ENCODE results near the gene IL1R2.

IL1R2 gene, protein sequence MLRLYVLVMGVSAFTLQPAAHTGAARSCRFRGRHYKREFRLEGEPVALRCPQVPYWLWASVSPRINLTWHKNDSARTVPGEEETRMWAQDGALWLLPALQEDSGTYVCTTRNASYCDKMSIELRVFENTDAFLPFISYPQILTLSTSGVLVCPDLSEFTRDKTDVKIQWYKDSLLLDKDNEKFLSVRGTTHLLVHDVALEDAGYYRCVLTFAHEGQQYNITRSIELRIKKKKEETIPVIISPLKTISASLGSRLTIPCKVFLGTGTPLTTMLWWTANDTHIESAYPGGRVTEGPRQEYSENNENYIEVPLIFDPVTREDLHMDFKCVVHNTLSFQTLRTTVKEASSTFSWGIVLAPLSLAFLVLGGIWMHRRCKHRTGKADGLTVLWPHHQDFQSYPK

DNA sequence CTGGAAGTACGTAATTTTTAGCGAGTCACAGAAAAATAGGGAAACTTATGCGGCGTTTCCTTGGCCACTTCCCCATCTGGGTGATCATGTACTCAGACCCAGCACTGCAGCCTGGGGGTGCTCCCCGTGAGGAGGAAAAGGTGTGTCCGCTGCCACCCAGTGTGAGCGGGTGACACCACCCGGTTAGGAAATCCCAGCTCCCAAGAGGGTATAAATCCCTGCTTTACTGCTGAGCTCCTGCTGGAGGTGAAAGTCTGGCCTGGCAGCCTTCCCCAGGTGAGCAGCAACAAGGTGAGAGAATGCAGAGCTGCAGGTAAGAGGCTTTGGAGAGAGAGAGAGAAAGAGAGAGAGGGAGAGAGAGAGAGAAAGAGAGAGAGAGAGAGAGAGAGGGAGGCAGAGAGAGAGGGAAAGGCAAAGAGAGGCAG, at the start of gene IL1R2:
IL1R2 (plus strand) TSS at position 240 of the 425 bp plus-strand sequence. CDS start 16,616 bp downstream, outside the sequence.
- no peak for DNase-seq (ENCODE audit: low spot score)

DNA sequence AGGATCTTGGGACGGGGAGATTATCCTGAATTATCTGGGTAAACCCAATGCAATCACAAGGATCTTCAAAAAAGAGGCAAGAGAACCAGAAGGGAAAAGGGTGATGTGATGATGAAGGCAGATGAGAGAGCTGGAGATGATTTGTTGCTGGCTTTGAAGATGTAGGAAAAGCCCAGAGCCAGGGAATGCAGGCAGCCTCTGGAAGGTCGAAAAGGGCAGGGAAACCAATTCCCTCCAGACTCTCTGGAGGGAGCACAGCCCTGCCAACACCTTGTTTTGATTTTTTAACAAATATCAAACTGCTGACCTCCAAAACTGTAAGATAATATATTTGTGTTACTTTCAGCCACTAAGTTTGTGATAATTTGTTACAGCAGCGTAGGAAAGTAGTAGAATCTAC, 48.9 kb upstream of the IL1R2 start:
- DNase-seq (ENCODE audit: low spot score) = no peak

DNA sequence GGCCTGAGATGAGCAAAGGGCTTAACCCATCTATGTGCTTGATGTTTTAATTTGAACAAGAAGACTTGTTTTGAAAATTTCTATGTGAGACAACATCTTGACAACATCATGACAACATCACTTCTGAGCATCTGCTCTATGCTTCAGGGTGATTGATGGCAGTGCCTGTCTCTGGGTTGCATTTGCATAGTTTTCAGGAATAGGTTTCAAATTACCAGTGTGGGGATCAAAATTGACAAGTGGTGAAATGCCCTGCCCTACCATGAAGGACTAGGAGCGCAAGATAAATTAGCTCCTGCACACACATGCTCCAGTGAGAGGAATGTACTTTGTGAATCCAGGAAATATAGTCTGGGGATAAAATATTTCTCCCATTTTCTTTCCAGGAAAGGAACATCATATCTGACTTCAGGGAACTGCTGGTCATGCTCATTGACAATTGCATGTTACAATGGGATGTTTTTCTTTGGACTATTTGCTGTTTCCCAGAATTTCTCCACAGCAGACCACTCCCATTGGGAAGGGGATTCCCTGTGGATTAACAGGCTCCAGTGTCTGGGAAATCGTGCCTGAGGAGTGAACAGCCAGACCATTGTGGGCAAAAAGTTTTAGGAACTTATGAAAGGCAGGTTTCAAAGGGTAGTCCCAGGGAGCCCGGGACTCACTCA, 45.3 kb upstream of the IL1R2 start:
- no peak for DNase-seq (ENCODE audit: low spot score)

DNA sequence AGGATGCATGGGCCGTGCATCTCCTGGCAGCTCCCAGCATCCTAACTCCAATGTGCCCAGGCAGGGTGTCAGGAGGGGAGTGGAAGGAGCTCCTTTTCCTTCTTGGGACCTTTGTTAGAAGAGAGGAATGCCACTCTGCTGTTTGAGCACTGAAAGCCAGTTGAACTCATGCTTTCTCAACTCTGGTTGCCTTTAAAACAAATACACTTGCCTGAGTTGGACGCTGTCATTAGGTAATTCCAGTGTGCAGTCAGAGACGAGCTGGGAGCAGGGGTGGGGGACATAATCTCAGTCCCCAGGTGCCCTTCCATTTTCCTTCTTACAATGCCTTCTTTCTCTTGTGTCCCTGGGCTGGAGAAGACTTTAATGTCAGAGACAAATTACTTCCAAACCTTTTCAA, 44.4 kb upstream of the IL1R2 start:
- DNase-seq (ENCODE audit: low spot score) = no peak

DNA sequence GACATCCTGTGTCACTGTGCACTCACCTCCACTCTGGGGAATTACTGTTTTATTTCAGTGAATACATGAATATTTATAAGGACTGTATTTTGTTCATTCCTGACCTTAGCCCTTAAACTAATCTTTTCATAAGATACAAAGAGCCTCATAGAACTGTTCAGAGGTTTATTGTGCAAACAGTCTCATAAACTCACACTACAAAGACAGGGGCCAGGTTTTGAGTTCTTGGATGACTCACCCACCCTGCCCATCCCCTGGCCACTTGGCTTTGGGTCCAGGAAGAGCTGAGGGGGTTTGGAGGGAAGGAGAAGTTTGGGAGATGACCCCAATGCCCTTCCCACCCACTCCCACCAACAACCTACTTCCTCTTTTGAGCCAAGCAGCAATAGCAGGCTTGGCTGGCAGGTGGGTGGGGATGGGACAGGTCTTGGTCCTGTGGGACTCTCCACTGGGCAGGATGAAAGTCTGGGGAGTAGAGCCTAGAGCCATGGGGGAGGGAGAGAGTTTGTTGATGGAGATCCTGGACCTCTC, 43.1 kb upstream of the IL1R2 start:
- DNase-seq (ENCODE audit: low spot score) = no peak

DNA sequence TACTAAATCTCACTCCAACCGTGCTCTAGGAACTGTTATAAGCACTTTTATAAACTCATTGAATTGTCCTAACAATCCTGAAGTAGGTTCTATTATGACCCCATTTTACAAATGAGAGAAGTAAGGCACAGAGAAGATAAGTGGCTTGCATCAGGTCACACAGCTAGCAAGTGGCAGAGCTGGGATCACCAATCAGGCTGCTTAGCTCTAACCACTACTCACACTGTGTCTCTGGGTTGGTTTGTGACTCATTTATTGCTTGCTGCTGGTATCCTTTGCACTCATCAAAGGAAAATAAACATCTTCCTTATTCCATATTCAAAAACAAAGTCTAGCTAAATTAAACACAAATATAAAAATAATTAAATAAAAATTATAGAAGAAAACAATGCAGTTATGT, 42.5 kb upstream of the IL1R2 start:
- DNase-seq (ENCODE audit: low spot score) = peak; percentile 66

DNA sequence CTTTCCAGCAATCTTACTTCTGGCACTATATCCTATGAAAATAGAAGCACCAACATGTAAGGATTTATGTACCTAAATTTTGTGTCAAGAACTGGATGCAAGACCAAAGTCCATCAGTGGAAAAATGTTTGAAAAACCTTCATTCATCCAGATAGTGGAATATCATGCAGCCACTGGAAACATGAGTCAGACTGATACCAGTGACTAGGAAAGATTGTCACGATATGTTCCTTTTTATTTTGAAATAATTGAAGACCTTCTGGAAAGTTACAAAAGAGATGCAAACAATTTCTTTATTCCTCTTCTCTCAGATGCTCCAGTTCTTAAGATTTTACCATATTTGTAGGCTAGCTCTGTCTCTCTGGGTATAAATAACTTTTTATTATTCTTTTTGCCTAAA, 40.5 kb upstream of the IL1R2 start:
- DNase-seq (ENCODE audit: low spot score) = no peak

DNA sequence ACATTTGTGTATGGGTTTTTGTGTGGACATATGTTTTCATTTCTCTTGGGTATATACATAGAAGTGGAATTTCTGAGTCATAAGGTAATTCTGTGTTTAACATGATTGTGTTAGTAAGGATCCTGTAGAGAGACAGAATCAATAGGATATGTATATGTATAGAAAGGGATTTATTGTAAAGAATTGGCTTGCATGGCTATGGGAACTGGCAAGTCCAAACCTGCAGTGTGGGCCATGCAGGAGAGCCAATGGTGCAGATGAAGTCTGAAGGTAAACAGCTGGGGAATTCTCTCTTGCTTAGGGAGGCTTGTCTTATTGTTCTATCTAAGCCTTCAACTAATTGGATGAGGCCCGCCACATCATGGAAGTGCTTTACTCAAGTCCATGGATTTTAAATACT, 39.2 kb upstream of the IL1R2 start:
- no peak for DNase-seq (ENCODE audit: low spot score)

DNA sequence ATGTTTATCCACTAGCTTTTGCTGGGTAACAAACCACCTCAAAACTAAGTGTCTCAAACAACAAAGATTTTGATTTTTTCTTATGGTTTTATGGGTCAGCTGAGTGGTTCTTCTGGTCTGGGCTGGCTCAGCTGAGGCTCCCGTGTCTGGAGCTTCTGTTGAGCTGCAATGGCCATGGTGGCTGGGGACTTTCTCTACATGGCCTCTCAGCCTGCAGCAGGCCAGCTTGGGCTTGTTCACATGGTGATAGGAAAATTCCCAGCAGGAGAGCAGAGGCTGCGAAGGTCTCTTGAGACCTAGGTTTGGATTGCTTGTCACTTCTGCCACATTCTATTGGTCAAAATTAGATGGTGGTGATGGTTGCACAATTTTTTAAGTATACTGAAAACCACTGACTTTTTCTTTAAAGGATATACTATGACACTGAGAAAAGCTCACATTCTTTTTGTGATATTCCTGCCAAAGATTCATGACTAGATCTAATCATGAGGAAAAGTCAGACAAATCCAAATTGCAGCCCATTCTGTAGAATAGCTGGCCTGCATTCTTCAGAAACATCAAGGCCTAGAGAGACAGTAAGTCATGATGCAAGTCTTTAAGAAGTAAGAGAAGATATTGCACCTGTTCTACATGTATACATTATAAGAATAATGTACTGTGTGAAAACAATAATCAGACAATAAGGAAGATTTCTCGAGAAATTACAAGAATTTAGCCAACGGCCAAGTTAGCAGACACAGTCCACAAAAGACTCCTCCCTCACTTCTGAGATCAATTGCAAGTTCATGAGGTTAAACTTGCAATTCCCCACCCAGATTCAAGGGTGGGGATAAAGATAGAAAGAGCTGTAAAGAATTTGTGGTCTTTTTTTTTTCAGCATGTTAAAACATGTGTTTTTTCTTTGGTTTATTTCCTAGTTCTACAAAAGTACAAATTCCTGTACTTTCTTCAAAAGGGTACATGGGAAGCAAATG, 35.0 kb upstream of the IL1R2 start:
- DNase-seq (ENCODE audit: low spot score) = no peak

DNA sequence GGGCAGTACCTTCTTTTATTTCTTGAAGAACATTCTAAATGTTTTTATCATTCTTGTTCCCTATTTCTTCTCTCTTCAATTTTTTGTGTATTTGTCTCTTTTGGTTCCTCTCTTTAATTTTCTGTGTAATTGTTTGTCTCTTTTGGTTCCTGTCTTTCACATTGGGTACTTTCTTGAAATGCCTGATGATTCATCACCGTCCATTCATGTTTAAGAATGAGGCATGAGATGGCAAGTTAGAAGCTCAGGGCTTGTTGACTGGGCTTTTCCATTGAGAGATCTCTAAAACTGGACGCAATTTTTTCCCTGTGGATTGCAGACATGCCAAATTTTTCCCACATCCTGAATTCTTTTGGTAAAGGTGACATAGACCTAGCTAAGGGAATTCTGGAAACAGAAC, 33.7 kb upstream of the IL1R2 start:
- no peak for DNase-seq (ENCODE audit: low spot score)

DNA sequence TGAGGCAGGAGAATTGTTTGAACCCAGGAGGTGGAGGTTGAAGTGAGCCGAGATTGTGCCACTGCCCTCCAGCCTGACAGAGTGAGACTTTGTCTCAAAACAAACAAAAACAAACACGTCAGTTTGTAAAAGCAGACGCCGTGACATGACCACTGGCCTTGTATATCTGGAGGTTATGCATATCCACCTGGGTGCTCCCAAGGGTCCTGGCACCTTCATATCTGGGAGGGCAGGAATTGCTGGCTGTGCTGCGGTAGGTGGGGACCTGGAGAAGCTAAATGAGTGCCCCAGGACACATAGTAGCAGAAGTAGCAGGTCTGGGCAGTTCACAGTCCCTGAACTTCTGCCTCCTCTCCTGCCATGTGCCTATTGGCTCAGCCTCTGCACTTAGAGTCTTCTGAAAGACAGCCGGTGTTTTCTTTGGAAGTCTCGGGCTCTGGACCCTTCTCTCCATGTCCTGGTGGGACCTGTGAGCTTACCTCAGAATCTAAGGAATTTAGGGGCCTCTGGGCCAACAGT, 30.9 kb upstream of the IL1R2 start:
- no peak for DNase-seq (ENCODE audit: low spot score)

DNA sequence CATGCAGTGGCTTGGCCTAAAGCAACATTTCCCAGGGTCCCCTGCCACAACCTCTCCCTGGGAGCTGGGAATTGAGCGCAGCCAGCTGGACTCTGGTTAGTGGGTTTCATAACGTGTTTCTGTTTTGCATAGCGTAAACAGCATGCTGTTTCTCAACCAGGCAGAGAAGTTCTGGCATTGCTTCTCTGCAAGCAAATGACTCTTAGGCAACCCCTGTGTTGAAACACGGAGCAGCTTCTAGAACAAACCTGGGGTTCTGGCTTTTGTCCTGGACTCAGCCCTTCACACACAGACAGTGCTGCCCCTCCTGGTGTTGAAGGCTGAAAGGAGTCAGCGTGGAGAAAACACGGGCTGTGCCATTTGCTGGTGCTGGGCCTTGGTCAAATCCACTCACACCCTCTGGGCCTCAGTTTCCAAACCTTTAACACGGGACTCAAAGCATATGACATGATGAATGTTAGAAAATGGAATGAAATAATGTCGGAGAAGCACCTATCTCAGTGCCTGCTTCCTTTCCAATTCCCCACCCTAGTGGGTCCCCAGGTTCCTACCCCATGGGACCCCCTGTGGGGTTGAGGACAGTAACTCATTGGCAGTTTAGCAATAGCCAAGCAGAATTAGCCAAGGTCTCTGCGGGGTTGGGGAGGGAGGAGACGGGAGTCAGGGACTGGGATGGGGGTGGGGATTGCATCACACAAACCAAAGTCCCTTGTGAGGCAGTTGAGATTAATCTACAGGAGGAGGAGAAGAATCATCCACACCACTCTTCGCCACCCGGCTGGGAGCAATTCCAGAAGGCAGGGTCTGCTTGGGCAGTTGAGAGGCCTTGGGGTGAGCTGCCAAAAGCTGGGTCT, 30.2 kb upstream of the IL1R2 start:
- DNase-seq (ENCODE audit: low spot score) = no peak

DNA sequence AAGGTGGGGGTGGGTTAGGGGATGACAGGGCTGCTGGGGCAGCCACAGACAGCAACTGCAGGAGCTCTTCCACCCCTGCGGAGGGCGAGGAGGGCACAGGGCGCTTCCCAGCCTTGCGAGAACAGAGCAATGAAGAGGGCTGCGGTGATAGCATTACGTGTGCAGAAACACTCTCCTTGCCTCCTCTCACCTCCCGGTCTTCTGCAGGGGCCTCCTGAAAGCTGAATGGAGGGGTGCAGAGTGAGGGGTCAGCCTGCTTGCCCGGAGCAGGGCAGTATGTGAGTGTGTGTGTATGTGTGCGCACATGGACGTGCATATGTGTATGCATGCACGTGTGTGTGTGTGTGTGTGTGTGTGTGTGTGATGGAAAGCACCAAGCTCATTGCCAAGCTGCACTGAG, 29.5 kb upstream of the IL1R2 start:
- DNase-seq (ENCODE audit: low spot score) = no peak

DNA sequence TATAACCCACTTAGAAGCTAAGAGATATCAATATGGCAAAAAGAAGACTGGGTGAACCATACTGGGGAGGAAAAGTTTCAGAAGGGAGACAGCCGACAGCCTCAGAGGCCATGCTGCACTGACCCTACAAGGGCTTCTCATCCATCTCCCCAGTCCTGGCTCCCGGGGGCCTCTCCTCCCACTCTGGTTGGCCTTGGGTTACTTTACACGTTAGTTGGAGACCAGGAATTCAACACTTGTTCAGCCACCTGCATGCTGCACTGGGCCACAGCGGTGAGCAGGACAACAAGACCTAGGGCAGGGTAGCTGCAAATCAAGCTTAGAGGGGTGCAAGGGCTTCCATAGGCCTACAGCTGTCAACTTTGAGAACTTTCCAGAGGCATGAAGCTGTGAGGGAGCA, 28.6 kb upstream of the IL1R2 start:
- no peak for DNase-seq (ENCODE audit: low spot score)

DNA sequence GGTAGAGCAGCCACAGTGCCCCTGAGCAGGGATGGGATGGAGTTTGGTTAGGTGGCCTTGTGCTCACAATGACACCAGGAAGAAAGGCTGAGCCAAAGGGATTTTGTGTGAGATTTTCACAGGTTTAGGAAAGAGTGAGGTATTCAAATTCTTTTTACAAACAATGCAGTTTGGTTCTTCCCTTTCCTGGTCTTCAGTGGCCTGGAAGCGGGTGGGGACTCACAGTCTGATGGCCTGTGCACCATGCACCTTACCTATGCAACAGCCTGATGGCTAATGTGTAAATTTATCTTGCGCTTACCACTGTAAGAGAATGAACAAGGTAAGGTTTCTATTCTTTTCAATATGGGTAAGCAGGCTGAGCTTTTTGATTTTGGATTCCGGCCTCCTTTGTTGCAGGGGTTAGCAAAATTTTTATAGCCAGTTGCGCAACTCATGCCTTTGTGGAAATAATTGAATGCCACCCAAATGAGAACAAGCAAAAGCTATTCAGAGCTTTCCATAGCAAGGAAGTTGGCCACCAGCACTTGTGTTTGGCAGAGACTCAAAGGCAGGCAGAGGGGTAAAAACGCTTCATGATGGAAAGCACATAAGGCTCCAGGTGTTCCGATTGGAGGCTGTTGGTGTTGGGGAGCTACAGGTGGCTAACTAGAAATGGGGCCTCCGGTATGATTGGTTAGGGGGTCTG, 23.8 kb upstream of the IL1R2 start:
- no peak for DNase-seq (ENCODE audit: low spot score)

DNA sequence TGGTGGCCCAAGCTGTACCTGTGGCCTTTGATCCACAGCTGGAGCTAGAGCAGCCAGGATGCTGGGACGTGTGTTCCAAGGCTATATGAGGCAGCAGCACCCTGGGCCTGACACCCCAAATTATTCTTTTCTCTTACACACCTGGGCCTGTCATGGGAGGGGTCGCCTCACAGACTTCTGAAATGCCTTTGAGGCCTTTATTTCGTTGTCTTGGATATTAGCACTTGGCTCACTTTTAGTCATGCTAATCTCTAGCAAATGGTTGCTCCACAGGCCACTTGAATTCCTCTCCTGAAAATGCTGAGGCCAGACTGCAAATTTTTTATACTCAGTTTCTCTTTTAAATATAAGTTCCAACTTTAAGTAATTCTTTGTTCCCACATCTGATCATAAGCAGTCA, 22.0 kb upstream of the IL1R2 start:
- DNase-seq (ENCODE audit: low spot score) = no peak

DNA sequence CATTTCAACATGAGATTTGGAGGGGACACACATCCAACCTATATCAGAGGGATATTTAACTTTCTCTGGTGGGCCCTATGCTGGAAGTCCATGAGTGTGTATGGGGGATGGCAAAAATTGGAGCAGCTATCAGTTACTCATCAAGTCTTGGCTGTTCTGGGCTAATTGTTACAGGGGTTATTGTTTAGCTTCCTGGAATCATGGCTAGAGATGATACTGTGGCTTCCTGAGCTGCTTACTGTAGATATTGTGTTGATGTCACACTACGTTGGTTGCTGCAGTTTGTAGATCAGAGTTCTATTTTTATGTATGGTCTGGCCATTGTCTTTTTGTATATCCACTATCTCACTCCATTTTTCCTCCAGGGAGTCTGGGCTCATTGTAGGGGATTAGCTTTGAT, 20.9 kb upstream of the IL1R2 start:
- no peak for DNase-seq (ENCODE audit: low spot score)

DNA sequence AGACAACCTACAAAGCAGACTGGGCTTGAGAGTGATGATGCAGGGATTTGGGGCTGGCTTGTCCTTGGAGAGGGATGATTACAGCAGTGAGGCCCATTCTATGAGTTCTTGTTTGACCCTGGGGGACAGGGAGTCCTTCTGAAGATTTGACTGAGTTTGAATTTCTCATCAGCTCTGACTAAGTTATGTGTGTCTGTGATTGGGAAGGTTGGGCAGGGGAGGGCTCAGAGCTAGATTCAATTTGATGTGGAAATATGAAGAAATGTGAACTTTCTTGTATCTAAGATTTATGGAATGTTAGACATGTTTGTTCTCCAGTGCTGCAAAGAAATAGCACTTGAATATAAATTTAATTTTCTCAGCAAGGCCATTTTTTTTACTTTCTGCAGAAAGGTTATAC, 19.9 kb upstream of the IL1R2 start:
- DNase-seq (ENCODE audit: low spot score) = no peak

DNA sequence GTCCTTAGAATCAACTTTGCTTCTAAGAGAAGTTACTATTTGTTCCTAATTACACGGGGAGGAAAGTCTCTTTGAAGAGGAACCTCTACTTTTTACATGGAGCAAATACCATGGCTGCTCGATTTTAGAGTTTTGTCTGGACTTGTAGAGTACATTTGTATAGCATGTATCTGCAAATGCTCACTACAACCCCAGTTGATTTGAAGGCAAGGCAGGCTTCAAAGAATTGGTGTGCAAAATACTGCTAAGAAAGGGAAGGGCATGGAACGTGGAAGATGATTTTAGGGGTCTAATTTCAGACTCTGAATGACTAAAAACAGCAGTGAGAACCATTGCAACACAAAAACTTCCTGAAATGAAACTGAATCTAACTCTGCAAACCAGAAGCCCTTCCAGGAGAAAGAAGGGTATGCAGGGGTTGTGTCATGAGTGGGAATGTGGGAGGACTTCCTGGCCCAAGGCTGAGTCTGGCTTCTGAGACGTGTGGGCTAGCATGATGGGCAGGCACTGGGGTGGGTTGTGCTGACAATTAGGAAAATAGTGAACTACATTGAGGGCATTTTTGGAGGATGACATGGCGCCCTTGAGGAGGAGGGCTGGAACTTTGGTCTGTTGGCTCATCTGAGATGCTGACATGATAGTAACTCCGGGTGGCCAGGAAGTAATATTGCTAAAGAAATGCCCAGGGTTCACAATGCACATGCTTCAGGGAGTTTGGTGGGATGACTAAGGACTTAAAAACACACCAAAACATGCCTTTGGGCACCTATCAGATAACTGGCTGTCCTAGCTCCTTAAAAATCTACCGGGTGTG, 18.9 kb upstream of the IL1R2 start:
- peak; percentile 3 for DNase-seq (ENCODE audit: low spot score)

DNA sequence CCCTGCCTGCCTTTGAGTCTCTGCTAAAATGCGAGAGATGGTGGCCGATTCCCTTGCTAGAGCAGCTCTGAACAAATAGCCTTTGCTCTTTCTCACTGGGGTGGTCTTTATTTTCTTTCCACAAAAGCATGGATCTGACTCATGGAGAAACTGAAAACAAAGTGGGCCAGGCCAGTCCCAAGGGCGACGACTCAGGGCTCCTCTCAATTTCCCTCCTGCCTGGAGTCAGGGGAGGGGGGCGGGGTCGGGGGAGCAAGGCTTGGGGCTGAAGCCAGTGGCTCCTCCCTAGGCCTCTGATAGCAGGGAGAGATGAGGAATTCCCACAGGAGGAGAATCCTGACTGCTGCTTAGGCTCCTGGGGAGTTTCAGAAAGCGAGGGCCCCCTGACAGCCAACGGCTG, 17.1 kb upstream of the IL1R2 start:
- no peak for DNase-seq (ENCODE audit: low spot score)
